ENCODE data around the gene KLF7.

The KLF7 gene

DNA sequence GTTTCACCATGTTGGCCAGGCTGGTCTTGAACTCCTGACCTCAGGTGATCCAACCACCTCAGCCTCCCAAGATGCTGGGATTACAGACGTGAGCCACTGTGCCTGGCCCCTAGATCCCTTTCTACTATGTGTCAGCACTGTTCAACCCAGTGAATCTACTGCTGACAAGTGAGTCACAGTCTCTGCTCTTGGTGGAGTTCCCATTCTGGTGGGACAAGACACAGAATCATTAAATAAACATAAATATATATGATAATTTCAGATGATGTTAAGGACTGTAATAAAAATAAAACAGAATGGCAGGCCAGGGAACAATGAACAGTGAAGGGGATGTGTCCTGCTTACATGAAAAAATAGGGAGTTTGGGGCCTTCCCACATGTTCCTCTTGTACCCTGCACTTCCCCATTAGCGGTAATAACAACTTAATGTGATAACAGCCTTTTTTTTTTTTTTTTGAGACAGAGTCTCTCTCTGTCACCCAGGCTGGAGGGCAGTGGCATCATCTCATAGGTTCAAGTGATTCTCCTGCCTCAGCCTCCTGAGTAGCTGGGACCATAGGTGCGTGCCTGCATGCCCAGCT, 114.3 kb downstream of the KLF7 start:
- peaks cover 7% of the 10 kb centered on the region; the same call in 1 of the 2 replicates for H3K4me1 ChIP-seq (ENCODE audit: insufficient read depth, low read length)
- TF ChIP-seq EZH2 (IDR thresholded peaks at IDR 0.05; ENCODE audit: borderline replicate concordance, low read depth, low read length, severe bottlenecking) = no peak
- TF ChIP-seq, protein P1, sequence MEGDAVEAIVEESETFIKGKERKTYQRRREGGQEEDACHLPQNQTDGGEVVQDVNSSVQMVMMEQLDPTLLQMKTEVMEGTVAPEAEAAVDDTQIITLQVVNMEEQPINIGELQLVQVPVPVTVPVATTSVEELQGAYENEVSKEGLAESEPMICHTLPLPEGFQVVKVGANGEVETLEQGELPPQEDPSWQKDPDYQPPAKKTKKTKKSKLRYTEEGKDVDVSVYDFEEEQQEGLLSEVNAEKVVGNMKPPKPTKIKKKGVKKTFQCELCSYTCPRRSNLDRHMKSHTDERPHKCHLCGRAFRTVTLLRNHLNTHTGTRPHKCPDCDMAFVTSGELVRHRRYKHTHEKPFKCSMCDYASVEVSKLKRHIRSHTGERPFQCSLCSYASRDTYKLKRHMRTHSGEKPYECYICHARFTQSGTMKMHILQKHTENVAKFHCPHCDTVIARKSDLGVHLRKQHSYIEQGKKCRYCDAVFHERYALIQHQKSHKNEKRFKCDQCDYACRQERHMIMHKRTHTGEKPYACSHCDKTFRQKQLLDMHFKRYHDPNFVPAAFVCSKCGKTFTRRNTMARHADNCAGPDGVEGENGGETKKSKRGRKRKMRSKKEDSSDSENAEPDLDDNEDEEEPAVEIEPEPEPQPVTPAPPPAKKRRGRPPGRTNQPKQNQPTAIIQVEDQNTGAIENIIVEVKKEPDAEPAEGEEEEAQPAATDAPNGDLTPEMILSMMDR (IDR thresholded peaks at IDR 0.05; ENCODE audit: borderline replicate concordance, extremely low read depth, low read length, poor library complexity, severe bottlenecking) = no peak
- H3K4me2 ChIP-seq (ENCODE audit: insufficient read depth, low read length) = no peak overlapping the region
- H3K36me3 ChIP-seq (ENCODE audit: insufficient read depth, low read length) = no peaks in the 10 kb centered on the region
- H3K27ac ChIP-seq (ENCODE audit: low read length) = no peak overlapping the region
- H3K4me3 ChIP-seq (ENCODE audit: low read depth in 1 of 2, low read length in 2 of 2) = no peak overlapping the region
- no peak overlapping the region for H2AFZ ChIP-seq (ENCODE audit: low read depth, low read length)
- no peaks in the 10 kb centered on the region for H3K27me3 ChIP-seq (ENCODE audit: insufficient read depth, low read length, poor library complexity)
- ATAC-seq (ENCODE audit: insufficient read depth, low read depth) (no peak), DNase-seq (no peak)
- no peak overlapping the region for H3K9ac ChIP-seq (ENCODE audit: low read depth, low read length)
- no peaks in the 10 kb centered on the region for H4K20me1 ChIP-seq (ENCODE audit: insufficient read depth, low read length)
- H3K9me3 ChIP-seq (ENCODE audit: insufficient read depth, low read length, severe bottlenecking) = no peaks in the 10 kb centered on the region
- no peaks in the 10 kb centered on the region for H3K79me2 ChIP-seq (ENCODE audit: insufficient read depth, low read length)

DNA sequence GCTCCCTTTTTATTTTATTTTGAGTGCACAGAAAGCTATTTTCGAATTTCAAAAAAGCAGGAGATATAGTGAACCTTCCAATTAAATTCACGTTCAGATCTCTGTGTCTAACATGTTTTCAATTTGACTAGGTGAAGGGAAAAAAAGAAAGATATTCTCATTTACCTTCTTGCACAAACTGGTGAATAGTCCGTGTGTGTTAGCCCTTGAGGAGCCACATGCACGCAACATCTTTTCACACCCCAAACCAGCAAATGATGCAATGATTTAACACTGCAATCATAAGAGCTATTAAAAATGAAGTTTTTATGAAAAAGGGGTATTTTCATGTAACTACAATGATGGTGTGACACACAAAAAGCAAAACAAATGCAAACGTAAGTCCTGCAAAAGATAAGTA, 116.6 kb downstream of the KLF7 start:
- Histone ChIP-seq H3K9ac (ENCODE audit: low read depth, low read length) (no peak overlapping the region), H4K20me1 (ENCODE audit: insufficient read depth, low read length) (no peaks in the 10 kb centered on the region), H3K4me1 (ENCODE audit: insufficient read depth, low read length) (peaks cover 7% of the 10 kb centered on the region; the same call in 1 of the 2 replicates), H3K27ac (ENCODE audit: low read length) (no peak overlapping the region), H3K9me3 (ENCODE audit: insufficient read depth, low read length, severe bottlenecking) (no peaks in the 10 kb centered on the region), H3K79me2 (ENCODE audit: insufficient read depth, low read length) (no peaks in the 10 kb centered on the region), H3K4me3 (ENCODE audit: low read depth in 1 of 2, low read length in 2 of 2) (no peak overlapping the region), H2AFZ (ENCODE audit: low read depth, low read length) (no peak overlapping the region), H3K4me2 (ENCODE audit: insufficient read depth, low read length) (no peak overlapping the region), H3K27me3 (ENCODE audit: insufficient read depth, low read length, poor library complexity) (no peaks in the 10 kb centered on the region), H3K36me3 (ENCODE audit: insufficient read depth, low read length) (no peaks in the 10 kb centered on the region)
- ATAC-seq (ENCODE audit: insufficient read depth, low read depth) (no peak), DNase-seq (no peak)
- TF ChIP-seq, protein P1 (IDR thresholded peaks at IDR 0.05; ENCODE audit: borderline replicate concordance, extremely low read depth, low read length, poor library complexity, severe bottlenecking) = no peak
- no peak for TF ChIP-seq EZH2 (IDR thresholded peaks at IDR 0.05; ENCODE audit: borderline replicate concordance, low read depth, low read length, severe bottlenecking)

DNA sequence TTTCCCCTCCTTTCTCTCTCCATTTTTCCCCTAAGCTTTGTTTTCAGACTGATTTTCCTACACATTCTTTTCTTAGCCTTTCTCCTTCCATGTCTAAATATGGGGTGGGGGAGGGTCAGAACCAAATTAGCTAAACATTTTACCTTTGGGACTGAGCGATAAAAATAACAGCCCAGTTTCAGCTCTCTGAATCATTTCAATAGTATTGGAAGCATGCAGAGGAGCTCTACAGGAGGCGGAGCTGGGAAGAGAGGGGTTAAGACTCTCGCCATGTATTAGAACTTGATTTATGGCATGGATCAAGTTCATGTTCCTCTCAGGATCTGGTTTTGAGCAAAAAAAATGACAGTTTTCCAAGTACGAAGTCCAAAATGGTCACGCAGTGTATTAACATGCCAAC, 117.3 kb downstream of the KLF7 start:
- H3K4me3 ChIP-seq (ENCODE audit: low read depth in 1 of 2, low read length in 2 of 2) = no peak overlapping the region
- H3K27ac ChIP-seq (ENCODE audit: low read length) = no peak overlapping the region
- no peak overlapping the region for H2AFZ ChIP-seq (ENCODE audit: low read depth, low read length)
- H3K9me3 ChIP-seq (ENCODE audit: insufficient read depth, low read length, severe bottlenecking) = no peaks in the 10 kb centered on the region
- H3K4me2 ChIP-seq (ENCODE audit: insufficient read depth, low read length) = no peak overlapping the region
- DNase-seq = no peak
- no peaks in the 10 kb centered on the region for H3K27me3 ChIP-seq (ENCODE audit: insufficient read depth, low read length, poor library complexity)
- H3K79me2 ChIP-seq (ENCODE audit: insufficient read depth, low read length) = no peaks in the 10 kb centered on the region
- no peak for ATAC-seq (ENCODE audit: insufficient read depth, low read depth)
- no peaks in the 10 kb centered on the region for H4K20me1 ChIP-seq (ENCODE audit: insufficient read depth, low read length)
- TF ChIP-seq, protein P1 (IDR thresholded peaks at IDR 0.05; ENCODE audit: borderline replicate concordance, extremely low read depth, low read length, poor library complexity, severe bottlenecking) = no peak
- no peak for TF ChIP-seq EZH2 (IDR thresholded peaks at IDR 0.05; ENCODE audit: borderline replicate concordance, low read depth, low read length, severe bottlenecking)
- no peak overlapping the region for H3K9ac ChIP-seq (ENCODE audit: low read depth, low read length)
- no peaks in the 10 kb centered on the region for H3K36me3 ChIP-seq (ENCODE audit: insufficient read depth, low read length)
- peaks cover 7% of the 10 kb centered on the region; the same call in 1 of the 2 replicates for H3K4me1 ChIP-seq (ENCODE audit: insufficient read depth, low read length)

Measured in DND-41 (cell line).